GM12873 (cell line): ENCODE results near the gene CXADR.

Experiments
- CTCF ChIP-seq: IDR thresholded peaks from 2 replicates; pipeline ENCODE4 v1.5.1; 2012; ENCODE audit warnings: low read depth, mild to moderate bottlenecking, moderate library complexity, low read length, control low read depth; ENCODE audit not compliant: insufficient read depth; ENCODE audit errors: missing control alignments

The CXADR gene

DNA sequence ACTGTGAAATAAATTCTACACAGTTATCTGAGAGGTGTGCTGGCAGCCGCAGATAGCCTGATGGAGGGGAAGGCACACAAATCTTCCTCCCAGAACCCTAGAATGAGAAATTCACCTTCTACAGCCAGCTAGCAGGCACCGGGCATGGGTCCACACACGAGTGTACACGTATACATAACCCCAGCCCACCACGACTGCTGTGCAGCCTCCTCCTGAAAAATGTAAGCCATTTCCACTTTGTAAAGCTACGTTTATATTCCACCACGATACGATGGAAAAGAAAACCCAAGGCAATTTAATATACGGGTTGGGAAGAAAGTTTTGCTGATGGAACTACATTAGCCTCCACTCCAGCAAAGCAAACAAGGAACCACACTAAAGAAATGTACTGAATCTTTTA is 98.1 kb downstream of the CXADR start:
- TF ChIP-seq CTCF: no peak

DNA sequence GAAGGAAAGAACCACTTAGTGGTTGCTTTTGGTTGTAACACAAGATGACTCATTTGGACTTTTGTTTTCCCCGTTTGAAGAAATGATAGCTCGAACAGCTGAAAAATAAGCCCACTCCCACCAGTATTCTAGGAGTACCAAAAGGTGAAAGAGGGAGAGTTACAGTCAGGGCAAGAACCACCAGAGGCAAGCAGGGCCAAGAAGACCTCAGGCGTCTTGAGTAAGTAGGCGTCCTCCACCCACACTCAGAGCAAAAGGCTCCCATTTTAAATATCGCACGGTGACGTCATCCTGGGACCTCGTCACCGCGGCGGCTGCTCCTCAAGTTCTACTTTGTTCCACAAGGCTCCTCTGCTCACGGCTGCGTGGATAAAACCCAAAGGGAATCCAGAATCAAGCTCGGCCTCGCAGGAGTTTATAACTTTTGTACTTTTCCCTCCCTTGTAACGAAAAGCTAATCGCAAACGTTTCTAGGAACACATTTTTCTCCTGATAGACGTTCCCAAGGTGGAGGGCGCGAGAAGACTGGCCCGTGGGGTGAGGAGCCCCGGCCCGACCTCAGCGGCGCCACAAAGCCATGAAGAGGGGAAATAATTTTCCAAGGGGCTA is 98.7 kb downstream of the CXADR start:
- no peak for TF ChIP-seq CTCF

- no peak for TF ChIP-seq CTCF
These were observed 99.3 kb downstream of the CXADR start for GRCh38 chr21:17612023-17612564.

DNA sequence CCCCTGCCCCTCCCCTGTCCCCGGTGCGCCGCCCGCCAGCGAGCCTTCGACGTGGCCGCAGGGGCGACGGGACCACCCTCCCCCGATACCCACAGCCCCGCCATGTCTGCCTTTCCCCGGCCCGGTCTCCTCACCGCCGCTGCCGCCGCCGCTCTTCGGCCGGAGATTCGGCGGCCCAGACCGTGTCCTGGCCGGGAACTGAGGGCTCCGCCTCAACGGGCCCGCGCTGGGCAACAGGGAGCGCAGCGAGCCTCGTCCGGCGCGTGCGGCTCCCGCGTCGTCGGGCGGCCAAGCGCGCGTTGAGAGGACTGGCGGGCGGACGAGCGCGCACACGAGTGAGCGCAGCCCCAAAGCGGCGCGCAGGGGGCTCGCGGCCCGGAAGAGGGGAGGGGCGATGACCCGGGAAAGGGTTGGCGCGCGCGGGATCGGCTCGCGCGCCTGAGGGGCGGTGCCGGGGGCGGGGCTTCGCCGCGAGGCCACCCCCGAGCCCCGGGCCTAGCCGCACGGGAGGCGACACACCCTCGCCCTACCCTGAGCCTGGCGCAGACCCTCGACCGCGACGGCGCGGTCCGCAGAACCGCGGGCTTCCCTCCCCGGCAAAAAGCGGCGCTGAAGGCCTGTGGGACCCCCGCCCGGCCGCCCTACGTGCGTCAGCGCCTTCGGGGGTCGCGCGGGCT is 99.9 kb downstream of the CXADR start, which contains the start of gene BTG3:
Gene BTG3, minus strand, starts transcription at position 337 of the 677 bp plus-strand sequence. CDS start 3,757 bp downstream, outside the sequence.
- no peak for TF ChIP-seq CTCF

GRCh38 chr21:17613242-17613676 is 100.4 kb downstream of the CXADR start:
- no peak for TF ChIP-seq CTCF

- no peak for TF ChIP-seq CTCF
These were observed 104.0 kb downstream of the CXADR start for GRCh38 chr21:17616831-17617230.

DNA sequence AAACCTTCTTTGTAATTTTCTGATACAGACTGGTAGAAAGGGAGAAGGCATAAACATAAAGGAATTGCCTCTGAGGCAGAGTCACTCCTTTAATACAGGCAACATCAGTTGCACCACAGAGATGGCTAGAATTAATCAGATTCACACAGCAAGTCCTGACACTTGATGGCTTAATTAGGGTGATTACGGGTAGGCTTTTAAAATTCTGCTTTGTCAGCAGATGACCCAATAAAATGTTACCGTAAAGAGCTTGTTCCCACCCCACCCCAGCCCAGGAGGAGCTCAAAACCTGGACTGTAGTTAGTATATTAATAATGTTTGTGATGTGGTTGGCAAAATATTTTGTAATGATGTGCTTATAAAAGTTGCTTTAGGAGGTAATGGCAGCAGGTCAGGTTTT is 109.2 kb downstream of the CXADR start:
- no peak for TF ChIP-seq CTCF
